ENCODE results near the gene SASH3. TPM values are rescaled to one million over a fixed set of nuclear protein-coding genes. Genes with fewer than 3 reads are reported as not detected.

The SASH3 gene
- total RNA-seq, 2 experiments from 2014 or later = 231 to 248 TPM

DNA sequence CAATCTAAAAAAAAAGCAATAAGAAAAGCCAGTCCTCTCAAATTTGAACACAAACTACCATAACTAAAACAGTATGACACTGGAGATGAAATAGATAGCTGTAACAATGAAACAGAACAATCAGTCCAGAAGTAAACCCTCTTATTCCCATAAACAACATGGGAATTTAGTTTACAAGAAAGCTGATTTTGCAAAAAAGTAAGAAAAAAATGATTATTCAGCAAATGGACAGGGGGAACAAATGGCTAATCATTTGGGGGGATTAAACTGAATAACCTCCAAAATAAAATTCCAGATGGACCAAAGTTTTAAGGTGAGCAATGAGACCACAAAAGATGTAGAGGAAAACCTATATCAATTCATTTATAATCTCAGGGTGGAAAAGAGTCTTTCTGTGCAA, 16.1 kb upstream of the SASH3 start:
- CTCF ChIA-PET = interaction anchor here (1.0 to 6.5 kb wide), 2 partner anchors 13 to 17 kb away, joined by 4 to 66 read pairs; partner anchors contain the start of gene SASH3
- Mint-ChIP-seq H3K9me3 (ENCODE audit: low read depth) (no peaks in the 10 kb centered on the region), H3K27me3 (no peaks in the 10 kb centered on the region)

GRCh38 chrX:129768186-129768585, 11.6 kb upstream of the SASH3 start:
- Mint-ChIP-seq H3K9me3 (ENCODE audit: low read depth) (no peaks in the 10 kb centered on the region), H3K4me3 (no peak overlapping the region), H3K27me3 (no peaks in the 10 kb centered on the region), H3K27ac (peak overlapping the region; percentile 94), H3K36me3 (peaks cover 2% of the 10 kb centered on the region), H3K4me1 (peaks cover 55% of the 10 kb centered on the region)
- ATAC-seq (no peak), DNase-seq (no peak)
- CTCF ChIA-PET = interaction anchor here (2.3 kb wide), 1 partner anchor 9 kb away, joined by 17 read pairs; no protein-coding TSS in a partner anchor

More for the DNA sequence above, 16.1 kb upstream of the SASH3 start:
- peaks cover 5% of the 10 kb centered on the region for H3K36me3 Mint-ChIP-seq
- no peak overlapping the region for H3K27ac Mint-ChIP-seq
- H3K4me1 Mint-ChIP-seq = peaks cover 51% of the 10 kb centered on the region
- ATAC-seq = no peak
- H3K4me3 Mint-ChIP-seq = no peak overlapping the region
- DNase-seq = no peak

DNA sequence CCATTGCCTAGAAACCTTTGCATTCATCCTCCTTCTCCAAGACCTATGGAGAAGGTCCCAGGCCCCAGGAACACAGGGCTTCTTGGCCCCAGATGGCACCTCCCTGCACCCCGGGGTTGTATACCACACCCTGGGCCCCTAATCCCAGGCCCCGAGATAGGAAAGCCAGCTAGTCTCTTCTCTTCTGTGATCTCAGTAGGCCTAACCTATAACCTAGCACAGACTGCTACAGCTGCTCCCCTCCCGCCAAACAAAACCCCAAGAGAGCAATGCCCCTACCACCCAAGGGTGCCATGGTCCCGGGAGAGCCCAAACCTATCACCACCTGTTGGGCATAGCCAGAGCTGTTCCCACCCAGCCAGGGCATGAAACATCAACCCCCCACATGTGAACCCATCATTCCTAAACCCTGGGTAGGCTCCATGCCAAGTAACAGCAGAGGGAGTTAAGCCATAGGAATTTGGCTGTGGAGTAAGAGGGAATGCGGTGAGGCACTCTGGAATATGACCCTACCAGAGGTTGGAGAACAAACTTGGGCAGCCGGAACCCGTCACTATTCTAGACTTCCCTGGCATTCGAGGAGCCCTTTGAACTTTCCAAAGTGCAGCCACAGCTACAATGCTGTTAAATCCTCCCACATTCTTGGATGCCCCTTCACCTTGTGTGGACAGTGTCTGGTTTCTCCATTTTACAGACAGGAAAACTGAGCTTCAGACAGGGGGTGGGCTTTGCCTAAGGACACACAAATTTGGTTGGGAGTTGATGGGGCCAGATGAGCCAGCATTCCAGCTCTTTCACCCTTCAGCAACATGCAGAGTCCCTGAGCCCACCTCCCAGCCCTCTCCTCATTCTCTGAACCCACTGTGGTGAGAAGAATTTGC, 10.9 kb upstream of the SASH3 start:
- Mint-ChIP-seq H3K9me3 (ENCODE audit: low read depth) (no peaks in the 10 kb centered on the region), H3K36me3 (peaks cover 2% of the 10 kb centered on the region), H3K4me3 (peak overlapping the region; percentile 45), H3K27ac (peak overlapping the region; percentile 94), H3K4me1 (peaks cover 59% of the 10 kb centered on the region), H3K27me3 (no peaks in the 10 kb centered on the region)
- CTCF ChIA-PET = interaction anchor here (1.1 to 2.3 kb wide), 3 partner anchors 10 to 13 kb away, joined by 6 to 17 read pairs (median 7); no protein-coding TSS in a partner anchor
- DNase-seq = no peak
- ATAC-seq = peak; percentile 2

DNA sequence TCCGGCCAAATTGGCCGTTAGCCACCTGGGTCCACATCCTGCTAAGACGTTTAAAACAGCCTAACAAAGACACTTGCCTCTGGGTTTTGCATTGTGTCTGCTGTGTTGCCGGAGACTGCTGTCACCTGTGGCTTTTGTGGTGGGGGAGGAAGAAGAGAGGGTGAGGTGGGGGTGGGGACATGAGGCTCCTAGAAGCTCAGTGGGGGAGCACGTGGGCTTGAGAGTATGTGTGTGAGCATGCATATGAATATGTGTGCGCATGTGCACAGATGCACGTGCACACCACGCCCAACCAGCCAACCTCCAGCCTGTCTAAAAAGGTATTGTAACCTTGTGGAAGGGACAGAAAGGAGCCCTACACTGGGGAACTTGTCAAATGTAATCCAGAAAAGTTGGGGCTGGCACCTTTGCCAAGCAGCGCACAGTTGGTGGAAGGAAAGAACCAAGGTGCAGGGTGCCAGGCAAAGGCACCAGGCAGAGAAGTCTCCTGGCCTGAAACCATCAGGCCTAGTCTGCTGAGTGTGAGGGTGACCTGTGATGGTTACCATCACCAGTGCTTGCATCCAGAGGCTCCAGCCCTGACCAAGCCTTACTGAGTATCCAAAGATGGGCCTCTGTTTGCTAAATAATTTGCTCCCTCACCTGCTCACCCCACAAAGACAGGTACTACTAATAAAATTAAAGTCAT, 10.1 kb upstream of the SASH3 start:
- CTCF ChIA-PET = interaction anchor here (1.1 to 2.3 kb wide), 3 partner anchors 10 to 14 kb away, joined by 6 to 17 read pairs (median 7); no protein-coding TSS in a partner anchor
- H3K9me3 Mint-ChIP-seq (ENCODE audit: low read depth) = no peaks in the 10 kb centered on the region
- peak overlapping the region; percentile 45 for H3K4me3 Mint-ChIP-seq
- DNase-seq (peak; percentile 91), ATAC-seq (peak; percentile 83)
- H3K4me1 Mint-ChIP-seq = peaks cover 66% of the 10 kb centered on the region
- H3K27me3 Mint-ChIP-seq = no peaks in the 10 kb centered on the region
- H3K27ac Mint-ChIP-seq = peak overlapping the region; percentile 94
- peaks cover 2% of the 10 kb centered on the region for H3K36me3 Mint-ChIP-seq

- Mint-ChIP-seq H3K4me1 (peaks cover 77% of the 10 kb centered on the region), H3K4me3 (no peak overlapping the region), H3K36me3 (no peaks in the 10 kb centered on the region), H3K27ac (peak overlapping the region; percentile 86), H3K9me3 (ENCODE audit: low read depth) (no peaks in the 10 kb centered on the region), H3K27me3 (no peaks in the 10 kb centered on the region)
- DNase-seq (peak; percentile 69), ATAC-seq (peak; percentile 21)
- CTCF ChIA-PET = interaction anchor here (0.9 to 3.9 kb wide), 7 partner anchors 9 to 134 kb away, joined by 3 to 25 read pairs (median 4); partner anchors contain the start of genes SASH3 and UTP14A
Measured at GRCh38 chrX:129771266-129771995, 8.3 kb upstream of the SASH3 start.

DNA sequence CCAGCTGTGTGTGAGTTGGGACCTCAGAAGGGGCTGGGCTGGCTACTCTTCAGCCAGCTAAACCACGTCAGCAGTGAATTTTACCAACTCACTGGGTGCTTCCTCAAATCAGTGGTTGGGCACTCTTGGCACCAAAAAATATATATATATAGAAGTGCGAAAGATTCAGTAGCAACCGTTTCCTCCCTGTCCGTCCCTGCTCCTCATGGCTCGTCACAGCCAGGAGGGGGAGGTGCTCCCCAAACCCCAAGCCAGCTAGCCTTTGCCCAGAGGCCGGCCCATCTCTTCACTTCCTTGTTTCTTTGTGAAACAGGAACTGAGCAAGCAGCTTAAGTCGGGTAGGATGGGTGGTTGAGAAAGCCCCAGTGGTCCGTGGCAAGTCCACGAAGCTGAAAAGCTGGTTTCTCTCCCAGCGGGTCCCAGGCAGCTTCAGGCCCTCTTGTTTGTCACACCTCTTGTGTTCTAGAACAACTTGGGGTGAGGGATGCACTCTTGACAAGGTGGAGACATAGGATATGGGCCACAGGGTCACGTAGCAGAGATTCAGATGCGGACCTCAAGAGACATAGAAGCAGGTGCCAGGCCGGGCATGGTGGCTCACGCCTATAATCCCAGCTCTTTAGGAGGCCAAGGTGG, 6.8 kb upstream of the SASH3 start:
- H3K27ac Mint-ChIP-seq = peak overlapping the region; percentile 95
- CTCF ChIA-PET = interaction anchor here (0.7 to 3.9 kb wide), 7 partner anchors 7 to 133 kb away, joined by 3 to 25 read pairs (median 3); partner anchors contain the start of genes SASH3 and UTP14A
- ATAC-seq = peak; percentile 38
- peak overlapping the region; percentile 54 for H3K4me3 Mint-ChIP-seq
- no peaks in the 10 kb centered on the region for H3K36me3 Mint-ChIP-seq
- H3K27me3 Mint-ChIP-seq = no peaks in the 10 kb centered on the region
- peaks cover 81% of the 10 kb centered on the region for H3K4me1 Mint-ChIP-seq
- DNase-seq = peak; percentile 82
- H3K9me3 Mint-ChIP-seq (ENCODE audit: low read depth) = no peaks in the 10 kb centered on the region

DNA sequence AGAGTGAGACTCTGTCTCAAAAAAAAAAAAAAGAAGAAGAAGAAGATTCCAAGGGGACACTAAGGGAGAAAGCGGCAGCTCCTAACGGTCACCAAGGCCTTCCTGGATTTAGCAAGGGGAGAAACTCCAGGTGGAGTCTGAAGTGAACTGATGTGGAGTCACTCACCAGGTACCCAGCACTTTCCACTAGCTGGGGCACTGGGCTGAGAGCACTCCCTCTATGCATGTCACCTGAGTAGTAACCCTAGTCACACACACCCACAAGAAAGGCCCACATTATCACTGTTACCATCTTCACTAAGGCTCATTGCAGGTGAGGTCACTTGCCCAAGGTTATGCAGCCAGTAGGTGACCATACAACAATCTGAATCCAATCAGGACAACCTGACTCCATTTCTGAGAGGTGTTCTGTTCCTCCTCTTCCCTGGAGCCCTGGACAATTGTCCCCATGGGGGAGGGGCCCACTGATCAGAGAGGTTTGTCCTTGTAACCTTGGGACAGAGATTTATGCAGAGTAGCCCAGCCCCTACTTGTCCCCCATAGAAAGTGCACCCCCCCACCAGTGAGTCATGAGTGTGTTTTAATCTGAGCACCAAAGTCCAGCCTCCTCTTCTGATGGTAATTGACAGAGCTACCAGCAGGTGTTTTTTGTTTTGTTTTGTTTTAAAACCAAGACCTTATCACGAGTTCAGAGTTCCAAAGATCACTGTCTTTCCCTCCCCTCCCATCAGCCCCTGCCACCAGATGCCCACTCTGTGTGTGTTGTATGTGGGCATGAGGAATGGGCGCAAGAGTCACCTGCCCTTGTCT, 5.9 kb upstream of the SASH3 start:
- Mint-ChIP-seq H3K27me3 (no peaks in the 10 kb centered on the region), H3K36me3 (no peaks in the 10 kb centered on the region), H3K27ac (peak overlapping the region; percentile 95), H3K4me1 (peaks cover 82% of the 10 kb centered on the region), H3K9me3 (ENCODE audit: low read depth) (no peaks in the 10 kb centered on the region), H3K4me3 (no peak overlapping the region)
- ATAC-seq = no peak
- CTCF ChIA-PET = interaction anchor here (3.6 to 3.9 kb wide), 2 partner anchors 14 to 18 kb away, joined by 17 to 25 read pairs; no protein-coding TSS in a partner anchor
- DNase-seq = no peak

- Mint-ChIP-seq H3K4me3 (peak overlapping the region; percentile 68), H3K4me1 (peaks cover 60% of the 10 kb centered on the region), H3K27ac (peak overlapping the region; percentile 93), H3K36me3 (peaks cover 27% of the 10 kb centered on the region), H3K9me3 (ENCODE audit: low read depth) (no peaks in the 10 kb centered on the region), H3K27me3 (no peaks in the 10 kb centered on the region)
- DNase-seq (peak; percentile 86), ATAC-seq (peak; percentile 41)
- CTCF ChIA-PET = interaction anchor here (0.9 to 6.5 kb wide), 8 partner anchors 10 to 46 kb away, joined by 3 to 66 read pairs (median 4); no protein-coding TSS in a partner anchor
Measured at GRCh38 chrX:129777218-129778030, 2.3 kb upstream of the SASH3 start.

- peak overlapping the region; percentile 93 for H3K27ac Mint-ChIP-seq
- peaks cover 58% of the 10 kb centered on the region for H3K4me1 Mint-ChIP-seq
- peaks cover 45% of the 10 kb centered on the region for H3K36me3 Mint-ChIP-seq
- H3K27me3 Mint-ChIP-seq = no peaks in the 10 kb centered on the region
- H3K9me3 Mint-ChIP-seq (ENCODE audit: low read depth) = no peaks in the 10 kb centered on the region
- ATAC-seq = no peak
- peak overlapping the region; percentile 78 for H3K4me3 Mint-ChIP-seq
- no peak for DNase-seq
- CTCF ChIA-PET = interaction anchor here (0.9 to 6.5 kb wide), 6 partner anchors 8 to 53 kb away, joined by 5 to 66 read pairs (median 8); no protein-coding TSS in a partner anchor
Measured at GRCh38 chrX:129779086-129779672, 570 bp upstream of the SASH3 start.

DNA sequence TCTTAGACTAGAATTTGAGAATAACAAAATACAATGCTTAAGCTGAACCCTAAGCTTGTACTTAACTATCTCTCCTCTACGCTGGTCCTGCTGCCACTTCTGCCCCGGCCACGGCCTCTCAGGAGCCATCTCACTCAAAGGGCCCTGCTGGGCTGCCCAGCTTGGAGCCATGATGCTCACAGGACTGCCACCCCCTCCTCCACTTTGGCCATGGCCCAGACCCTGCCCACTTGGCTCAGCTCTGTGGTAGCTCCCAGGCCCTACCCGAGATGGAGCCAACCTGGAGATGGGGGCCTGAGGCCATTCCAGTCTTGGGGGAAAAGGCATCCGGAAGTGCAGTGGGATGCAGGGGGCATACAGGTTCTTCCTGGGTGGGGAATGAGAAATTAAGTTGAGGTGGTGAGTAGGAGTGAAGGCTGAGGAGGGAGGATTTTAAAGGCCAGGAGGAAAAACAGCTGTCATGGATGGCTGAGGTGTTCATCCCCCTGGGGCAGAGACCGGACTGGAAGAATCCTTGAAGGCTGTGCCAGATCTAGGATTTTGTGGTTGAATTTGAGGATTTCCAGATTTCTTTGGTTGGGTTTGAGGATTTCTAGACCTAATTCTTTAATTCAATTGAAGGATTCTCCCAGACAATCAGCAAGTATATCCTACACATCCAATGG, 824 bp downstream of the SASH3 start:
- Mint-ChIP-seq H3K9me3 (ENCODE audit: low read depth) (no peaks in the 10 kb centered on the region), H3K4me1 (peaks cover 58% of the 10 kb centered on the region), H3K4me3 (peak overlapping the region; percentile 78), H3K27ac (peak overlapping the region; percentile 93), H3K36me3 (peaks cover 56% of the 10 kb centered on the region), H3K27me3 (no peaks in the 10 kb centered on the region)
- DNase-seq = no peak
- CTCF ChIA-PET = interaction anchor here (0.9 to 6.5 kb wide), 9 partner anchors 9 to 145 kb away, joined by 3 to 66 read pairs (median 6); no protein-coding TSS in a partner anchor
- no peak for ATAC-seq
